Stimulated activated CD4-positive, alpha-beta T cell treated with anti-CD3 and anti-CD28 coated beads, Interleukin-12 subunit alpha, Interleukin-12 subunit beta, amount 100 ng/mL, for 48 hours (primary cell): ENCODE data around the gene SHOC2.

Experiments
- DNase-seq, 3 donors: peaks; one replicate each; pipeline ENCODE4 v3.0.0-alpha.2; 2020; ENCODE audit warnings: low read depth in 2 of 3, low spot score in 1 of 3

Gene SHOC2

GRCh38 chr10:110919349-110919931 is at the start of gene SHOC2:
Gene SHOC2 (plus strand): TSS chr10:110919604. CDS start chr10:110964359, 44,755 bp downstream.
- peak; percentile 95 to 99 (median 98) for DNase-seq

- no peak for DNase-seq
These were observed 48.5 kb upstream of the SHOC2 start for GRCh38 chr10:110870823-110871297.

DNA sequence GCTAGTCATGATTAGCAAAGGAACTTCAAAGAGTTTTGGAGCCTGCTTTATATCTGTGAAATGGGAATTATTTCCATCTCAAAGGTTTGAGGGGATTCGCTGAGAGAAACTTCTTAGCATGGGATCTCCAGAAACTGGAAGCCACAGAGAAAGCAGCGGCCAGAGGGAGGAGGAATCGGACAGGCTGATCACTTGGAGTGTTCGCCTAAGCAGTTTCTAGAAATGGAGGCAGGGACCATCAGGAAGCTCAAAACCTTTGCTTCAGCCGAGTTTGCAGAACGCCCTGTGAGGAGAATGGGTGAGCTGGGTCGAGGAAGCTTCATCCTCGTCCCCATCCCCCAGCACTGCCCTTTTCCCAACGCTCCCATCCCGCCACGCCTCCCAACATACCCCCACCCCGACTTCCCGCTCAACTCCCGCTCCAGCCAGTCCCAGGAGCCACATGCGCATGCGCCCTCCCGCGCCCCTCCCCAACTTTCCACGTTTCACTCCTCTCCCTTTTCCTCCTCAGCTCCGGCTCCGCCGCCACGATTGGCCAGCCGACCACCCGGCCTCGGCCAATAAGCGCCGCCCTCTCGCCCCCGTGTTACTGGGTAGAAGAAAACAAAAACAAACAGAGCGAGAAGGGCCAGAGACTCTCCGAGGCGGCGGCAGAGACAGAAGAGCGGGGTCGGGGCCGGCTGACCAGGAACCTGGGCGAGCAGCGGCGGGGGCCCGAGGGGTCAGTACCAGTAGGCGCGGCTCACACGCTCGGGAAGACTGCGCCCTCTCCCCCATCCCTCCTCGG is 47.9 kb upstream of the SHOC2 start, which contains the start of gene PDCD4:
TSS of gene PDCD4 (plus strand) at position 631 of the 787 bp plus-strand sequence. CDS start 4,100 bp downstream, outside the sequence.
- peak; percentile 92 to 95 (median 93) for DNase-seq

- DNase-seq = peak; percentile 65 to 70 (median 66)
These were observed 47.0 kb upstream of the SHOC2 start for GRCh38 chr10:110872145-110872983.

DNA sequence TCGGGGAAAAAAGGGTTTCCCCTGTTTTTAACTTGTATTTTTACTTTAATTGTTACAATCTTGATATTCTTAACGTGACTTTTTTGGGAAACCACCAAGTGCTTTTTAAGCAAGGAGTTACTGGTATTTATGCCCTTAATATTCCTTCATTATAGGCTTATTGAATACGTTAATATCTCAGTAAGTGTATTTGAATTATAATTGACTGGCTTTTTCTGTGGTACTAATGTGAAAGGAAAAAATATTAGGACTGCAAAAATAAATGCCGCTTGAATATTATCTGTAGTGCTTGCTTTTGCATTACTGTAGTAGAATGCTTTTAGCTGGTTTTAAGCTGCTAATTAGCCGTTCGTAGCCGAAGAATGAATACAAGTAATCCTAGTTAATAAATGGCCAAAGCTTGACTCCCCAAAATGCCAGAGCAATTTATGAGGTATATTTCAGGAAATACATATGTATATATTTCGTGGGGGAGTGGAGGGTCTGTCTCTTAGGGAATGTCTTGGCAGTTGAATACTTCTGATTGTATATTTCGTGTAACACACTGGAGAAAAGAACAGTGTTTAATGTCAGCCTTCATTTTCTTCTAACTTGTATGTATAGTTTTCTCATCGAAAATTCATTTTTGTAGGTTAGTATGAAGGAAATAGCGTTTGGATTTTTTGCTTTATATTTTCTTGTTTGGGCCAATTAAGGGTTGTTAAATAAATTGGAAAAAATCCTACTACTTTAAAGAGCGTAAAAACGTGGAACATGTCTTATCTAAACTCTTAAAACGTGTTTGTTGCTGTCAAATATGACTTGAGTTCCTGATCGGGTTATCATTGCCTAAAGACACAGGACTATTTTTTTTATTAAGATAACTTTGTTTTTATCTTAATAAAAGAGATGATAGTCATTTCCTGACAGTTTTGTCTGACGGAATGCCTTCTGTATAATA is 46.1 kb upstream of the SHOC2 start:
- DNase-seq = no peak

DNA sequence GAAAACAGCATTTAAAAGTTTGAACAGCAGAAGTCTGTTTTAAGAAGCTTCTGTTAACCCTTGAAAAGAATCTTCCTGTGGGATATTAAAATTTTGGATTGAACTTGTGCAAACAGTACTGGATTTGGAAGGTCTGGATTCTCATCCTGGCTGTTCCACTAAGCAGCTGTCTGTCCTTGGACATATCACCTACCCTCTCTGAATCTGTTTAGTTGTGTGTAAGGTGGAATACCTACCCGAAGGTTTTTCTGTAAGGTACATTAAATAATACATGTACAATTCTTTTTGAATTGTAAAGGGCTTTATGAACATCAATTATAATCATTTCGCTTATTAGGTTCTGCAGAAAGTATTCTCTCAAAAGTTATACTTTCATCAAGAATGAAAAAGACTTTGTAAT is 45.5 kb upstream of the SHOC2 start:
- DNase-seq = no peak

GRCh38 chr10:110876000-110876399 is 43.4 kb upstream of the SHOC2 start:
- no peak for DNase-seq

DNA sequence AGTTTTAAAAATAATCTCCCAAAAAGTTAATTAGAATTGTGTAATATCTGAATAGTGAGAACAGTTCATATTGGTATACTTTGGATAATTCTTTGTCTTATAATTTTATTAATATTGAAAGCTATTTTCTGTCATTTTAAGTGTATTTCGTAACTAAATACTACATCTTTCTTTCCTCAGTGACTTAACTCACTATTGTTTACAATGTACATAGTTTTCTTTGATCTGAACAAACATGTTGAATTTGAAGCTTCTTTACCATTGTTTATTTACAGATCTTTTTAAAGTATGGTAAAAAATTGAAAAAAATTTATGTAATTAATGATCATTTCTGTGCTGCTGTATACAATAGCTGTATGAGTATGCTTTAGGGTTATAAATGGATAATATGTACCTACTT is 42.6 kb upstream of the SHOC2 start:
- DNase-seq = no peak

- DNase-seq = no peak
These were observed 39.4 kb upstream of the SHOC2 start for GRCh38 chr10:110880012-110880411.

- DNase-seq = no peak
These were observed 38.2 kb upstream of the SHOC2 start for GRCh38 chr10:110881247-110881646.

GRCh38 chr10:110881905-110882304 is 37.5 kb upstream of the SHOC2 start:
- no peak for DNase-seq

GRCh38 chr10:110883924-110884323 is 35.5 kb upstream of the SHOC2 start:
- DNase-seq = no peak

DNA sequence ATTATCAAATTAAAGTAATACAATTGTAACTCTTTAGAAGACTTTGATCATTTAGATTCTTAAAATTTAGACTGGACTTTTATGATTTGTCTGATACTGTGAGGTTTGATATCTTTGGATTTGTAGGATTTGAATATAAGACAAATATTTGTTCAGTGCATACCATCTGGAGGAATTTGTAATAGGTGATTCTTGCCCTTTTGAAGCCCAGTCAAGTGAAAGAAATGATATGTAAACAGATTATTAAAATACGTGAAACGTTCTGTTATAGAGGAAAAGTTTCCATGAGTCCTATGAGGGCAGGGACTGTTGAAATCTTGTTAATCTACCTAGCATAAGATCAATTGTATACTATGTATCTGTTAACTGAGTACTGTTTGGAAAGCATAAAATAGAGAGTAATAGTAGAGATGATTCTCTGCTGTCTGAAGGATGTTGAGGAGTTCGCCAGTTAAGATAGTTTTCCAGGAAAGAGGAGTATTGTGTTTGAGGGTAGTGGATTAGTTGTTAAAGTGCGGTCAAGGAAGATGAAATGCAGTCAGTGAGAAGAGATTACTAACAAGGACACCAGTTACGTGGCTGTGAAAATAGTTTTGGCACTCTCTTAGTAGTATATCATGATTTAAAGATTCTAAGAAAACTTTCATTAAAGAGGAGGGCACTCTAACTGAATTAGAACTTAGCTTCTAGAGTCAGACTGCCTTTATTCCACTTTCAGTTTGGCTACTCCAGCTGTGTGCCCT is 33.3 kb upstream of the SHOC2 start:
- DNase-seq = no peak

GRCh38 chr10:110887560-110887959 is 31.8 kb upstream of the SHOC2 start:
- no peak for DNase-seq

DNA sequence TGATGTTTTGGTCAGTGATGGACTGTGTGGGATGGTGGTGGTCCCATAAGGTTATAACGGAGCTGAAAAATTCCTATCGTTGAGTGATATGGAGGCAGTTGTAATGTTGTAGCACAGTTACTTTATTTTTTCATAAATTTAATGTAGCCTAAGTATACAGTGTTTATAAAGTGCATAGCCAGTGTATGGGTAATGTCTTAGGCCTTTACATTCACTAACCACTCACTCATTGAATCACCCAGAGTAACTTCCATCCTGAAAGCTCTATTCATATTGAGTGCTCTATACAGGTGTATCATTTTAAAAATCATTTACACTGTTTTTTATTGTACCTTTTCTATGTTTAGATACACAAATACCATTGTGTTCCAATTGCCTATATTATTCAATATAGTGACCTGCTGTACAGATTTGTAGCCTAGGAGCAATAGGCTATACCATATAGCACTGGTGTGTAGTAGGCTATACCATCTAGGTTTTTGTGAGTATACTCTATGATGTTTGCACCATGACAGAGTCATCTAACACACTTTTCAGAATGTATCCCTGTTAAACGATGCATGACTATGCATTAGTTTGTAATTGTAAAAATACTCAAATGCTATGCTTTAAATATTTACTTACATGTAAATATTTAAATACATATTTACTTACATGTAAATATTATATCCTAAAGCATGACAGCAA is 26.7 kb upstream of the SHOC2 start:
- DNase-seq = no peak

DNA sequence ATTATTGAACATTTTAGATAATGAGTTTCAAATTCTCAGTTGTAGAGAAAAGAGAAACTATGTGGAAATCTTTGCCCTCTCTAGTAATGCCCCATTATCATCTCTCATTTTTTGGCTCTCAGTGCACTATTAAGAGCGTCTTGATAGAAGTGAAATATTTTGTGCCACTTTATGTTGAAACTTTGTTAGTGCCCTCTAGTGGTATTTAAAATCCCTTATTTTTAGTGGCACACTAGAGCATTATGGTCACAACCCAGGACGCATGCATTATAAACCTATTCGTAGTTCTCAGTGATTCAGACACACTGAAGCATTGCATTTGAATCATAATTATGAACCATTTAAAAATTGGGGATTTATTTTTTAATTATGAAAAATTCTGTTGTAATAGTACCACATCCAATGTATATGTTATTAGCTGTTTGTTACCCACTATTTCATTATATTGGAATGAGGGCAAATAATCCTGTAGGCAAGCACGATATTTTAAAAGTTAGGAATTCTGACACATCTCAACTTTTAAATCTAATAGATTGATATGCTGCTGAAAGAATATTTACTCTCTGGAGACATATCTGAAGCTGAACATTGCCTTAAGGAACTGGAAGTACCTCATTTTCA is 25.7 kb upstream of the SHOC2 start:
- DNase-seq = no peak

- DNase-seq = no peak
These were observed 22.2 kb upstream of the SHOC2 start for GRCh38 chr10:110897184-110897583.

- DNase-seq = no peak
These were observed 21.0 kb upstream of the SHOC2 start for GRCh38 chr10:110898391-110898790.

GRCh38 chr10:110900983-110901382 is 18.4 kb upstream of the SHOC2 start:
- DNase-seq = no peak
